ENCODE measurements around the gene MIDN. TPM values are rescaled to one million over a fixed set of nuclear protein-coding genes. Genes with fewer than 3 reads are reported as not detected.

The MIDN gene
- total and polyA plus RNA-seq, 2 donors (not counting 3 experiments of a cell fraction or from before 2014, with no cell fraction given): 20.0 to 85.9 TPM

DNA sequence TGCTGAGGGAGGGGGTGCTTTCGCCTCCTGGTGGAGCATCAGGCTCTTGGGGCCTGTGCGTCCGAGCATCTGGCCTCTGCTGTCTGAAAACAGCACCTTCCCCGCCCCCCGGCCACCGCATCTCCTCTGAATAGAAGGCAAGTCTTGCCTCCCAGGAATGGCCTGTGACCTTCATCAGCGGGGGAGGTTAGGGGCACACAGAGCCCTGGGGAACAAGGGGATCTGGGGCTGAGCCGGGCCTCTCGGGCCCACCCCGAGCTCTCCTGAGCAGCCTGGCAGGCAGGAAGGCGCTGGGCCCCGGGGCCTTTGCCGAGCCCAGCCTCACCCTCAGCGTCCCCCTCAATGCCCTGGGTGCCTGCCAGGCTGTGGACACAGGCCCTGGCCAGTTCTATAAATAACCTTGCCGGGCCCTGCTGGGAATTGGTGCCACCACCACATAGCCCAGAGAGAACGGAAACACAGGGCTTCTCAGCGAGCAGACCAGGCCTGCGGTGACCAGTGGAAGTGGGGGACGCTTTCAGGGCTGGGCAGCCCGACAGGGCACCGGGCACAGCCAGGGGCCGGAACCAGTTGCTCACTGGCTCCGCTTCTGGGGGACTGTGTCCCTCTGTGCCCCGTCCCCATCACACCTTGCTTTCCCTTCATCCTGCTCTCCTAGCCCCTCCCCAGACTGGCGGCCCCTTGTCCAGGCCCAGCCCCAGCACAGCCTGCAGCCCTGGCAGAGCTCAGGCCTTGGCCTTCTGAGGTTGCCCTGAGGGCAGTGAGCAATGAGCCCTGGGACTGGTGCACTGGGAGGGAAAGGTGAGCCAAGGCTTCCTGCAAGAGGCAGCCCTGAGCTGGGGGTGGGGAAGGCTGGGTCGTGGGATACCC lies 33.3 kb upstream of the MIDN start:
- DNase-seq (ENCODE audit: low read depth, low spot score): no peak
- POLR2A ChIA-PET: interaction anchor here (0.6 kb wide), 1 partner anchor 111 kb away, joined by 3 read pairs; the partner anchor contains the start of gene GPX4
- no peak overlapping the region for H3K4me2 ChIP-seq (ENCODE audit: insufficient read depth, low read length)

More for the DNA sequence above, 33.3 kb upstream of the MIDN start:
- intact Hi-C loops (cut with micrococcal nuclease) (no loop called here), dilution Hi-C loops (cut with MboI; ENCODE audit: extremely low pct_ligation_motif_present, low sequenced_read_pairs) (no loop called here)
- no peak for FAIRE-seq
- Histone ChIP-seq H3K4me3 (replicated peaks in 1 of 3; ENCODE audit: insufficient read depth in 1 of 3, low read depth in 1 of 3, low read length in 3 of 3) (no peak overlapping the region), H2AFZ (ENCODE audit: low read depth, low read length) (no peak overlapping the region), H3K9ac (replicated peaks; ENCODE audit: extremely low read depth, insufficient read depth, low read length) (no peak overlapping the region), H3K9me1 (replicated peaks; ENCODE audit: control insufficient read depth, extremely low read depth, insufficient read depth, low read length) (no peaks in the 10 kb centered on the region), H3K27ac (ENCODE audit: insufficient read depth, low read depth, low read length) (peak overlapping the region; percentile 48), H3K79me2 (ENCODE audit: control insufficient read depth, insufficient read depth, low read length) (peaks cover 73% of the 10 kb centered on the region), H4K20me1 (replicated peaks; ENCODE audit: control insufficient read depth, extremely low read depth, insufficient read depth, low read length) (no peaks in the 10 kb centered on the region), H3K4me1 (ENCODE audit: control insufficient read depth, extremely low read depth, insufficient read depth, low read length) (peaks cover 28% of the 10 kb centered on the region), H3K27me3 (ENCODE audit: control insufficient read depth in 2 of 2, insufficient read depth in 2 of 2, low read length in 2 of 2) (no peaks in the 10 kb centered on the region), H3K36me3 (ENCODE audit: control insufficient read depth in 2 of 2, extremely low read depth in 1 of 2, insufficient read depth in 2 of 2, low read length in 2 of 2) (peaks cover 0 to under 1% of the 10 kb centered on the region in 2 experiments), H3K9me3 (replicated peaks; ENCODE audit: control insufficient read depth, insufficient read depth, low read length) (no peaks in the 10 kb centered on the region)
- no TSS peak for BruUV-seq (replicated peaks)
- CTCF ChIA-PET: interaction anchor here (1.6 to 2.3 kb wide), 5 partner anchors 29 to 150 kb away, joined by 7 to 13 read pairs (median 11); no protein-coding TSS in a partner anchor
- TF ChIP-seq POLR2AphosphoS5 (IDR thresholded peaks at IDR 0.05; ENCODE audit: insufficient read depth, low read depth, low read length): no peak
- no peak for TF ChIP-seq CTCF (IDR thresholded peaks at IDR 0.05; ENCODE audit: extremely low read depth in 1 of 2, insufficient read depth in 1 of 2, low read depth in 1 of 2, low read length in 2 of 2)
- no peak for TF ChIP-seq GATA2 (IDR thresholded peaks at IDR 0.05; ENCODE audit: insufficient read depth, insufficient read length, low read depth, low read length)
- no peak for TF ChIP-seq EZH2 (IDR thresholded peaks at IDR 0.05; ENCODE audit: borderline replicate concordance, low read depth, low read length, severe bottlenecking)
- TF ChIP-seq, protein P1, sequence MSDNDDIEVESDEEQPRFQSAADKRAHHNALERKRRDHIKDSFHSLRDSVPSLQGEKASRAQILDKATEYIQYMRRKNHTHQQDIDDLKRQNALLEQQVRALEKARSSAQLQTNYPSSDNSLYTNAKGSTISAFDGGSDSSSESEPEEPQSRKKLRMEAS (IDR thresholded peaks at IDR 0.05; ENCODE audit: insufficient read depth, insufficient read length): no peak
- no peak for TF ChIP-seq POLR2A (IDR thresholded peaks at IDR 0.05; ENCODE audit: low read depth, low read length)
- no peak for TF ChIP-seq FOS (IDR thresholded peaks at IDR 0.05; ENCODE audit: borderline replicate concordance, insufficient read depth, low read length)

All from endothelial cell of umbilical vein (primary cell).